GM20431 (cell line): ENCODE data around the gene SLC35E1.

Experiments
- in situ Hi-C: fragments of 300-500 bp; cut with MseI, MboI; formaldehyde crosslinking; loops from one replicate; pipeline ENCODE4 v1.15.0; 2020; ENCODE audit warnings: low sequenced_read_pairs; ENCODE audit not compliant: unreplicated experiment

SLC35E1 gene

GRCh38 chr19:16584248-16585093 is 12.3 kb upstream of the SLC35E1 start:
- in situ Hi-C loops = no loop called here

GRCh38 chr19:16582486-16583261 is 10.5 kb upstream of the SLC35E1 start:
- in situ Hi-C loops = no loop called here

- in situ Hi-C loops = no loop called here
These were observed 9.7 kb upstream of the SLC35E1 start for GRCh38 chr19:16581971-16582343.

- in situ Hi-C loops = no loop called here
These were observed 9.1 kb upstream of the SLC35E1 start for GRCh38 chr19:16581145-16581970.

- in situ Hi-C loops = no loop called here
These were observed 7.2 kb upstream of the SLC35E1 start for GRCh38 chr19:16579381-16579780.

- in situ Hi-C loops = no loop called here
These were observed 5.3 kb upstream of the SLC35E1 start for GRCh38 chr19:16577531-16577985.

- in situ Hi-C loops = no loop called here
These were observed 4.7 kb upstream of the SLC35E1 start for GRCh38 chr19:16576690-16577530.

- in situ Hi-C loops = no loop called here
These were observed 3.9 kb upstream of the SLC35E1 start for GRCh38 chr19:16575861-16576689.

GRCh38 chr19:16575282-16575681 is 3.1 kb upstream of the SLC35E1 start:
- in situ Hi-C loops = no loop called here

GRCh38 chr19:16573925-16574324 is 1.7 kb upstream of the SLC35E1 start:
- in situ Hi-C loops = no loop called here

- in situ Hi-C loops = no loop called here
These were observed 1.1 kb upstream of the SLC35E1 start for GRCh38 chr19:16573296-16573695.

GRCh38 chr19:16571822-16572331 is 338 bp downstream of the SLC35E1 start:
- in situ Hi-C loops = no loop called here

- in situ Hi-C loops = no loop called here
These were observed 932 bp downstream of the SLC35E1 start for GRCh38 chr19:16571283-16571682.

- in situ Hi-C loops = no loop called here
These were observed 2.5 kb downstream of the SLC35E1 start for GRCh38 chr19:16569609-16570320.

- in situ Hi-C loops = no loop called here
These were observed 5.5 kb downstream of the SLC35E1 start for GRCh38 chr19:16566702-16567101.

GRCh38 chr19:16566161-16566560 is 6.1 kb downstream of the SLC35E1 start:
- in situ Hi-C loops = no loop called here

GRCh38 chr19:16564842-16565241 is 7.4 kb downstream of the SLC35E1 start:
- in situ Hi-C loops = no loop called here

GRCh38 chr19:16562608-16563025 is 9.6 kb downstream of the SLC35E1 start:
- in situ Hi-C loops = no loop called here
